NB4 (cell line): ENCODE measurements around the gene TMEM165.
"Not testable (repeated sequence)": the region's sequence is repeated elsewhere in the genome, so short reads cannot be mapped to it uniquely, and the experiment has no call there.

Experiments
- DNase-seq: peaks from one replicate; pipeline ENCODE4 v3.0.0; 2010; ENCODE audit warnings: low read depth
- H3K4me3 ChIP-seq: one replicate; pipeline ENCODE4 v1.5.1; 2011; ENCODE audit warnings: mild to moderate bottlenecking, low read depth, low read length, moderate library complexity
- MAX ChIP-seq: IDR thresholded peaks from 2 replicates; pipeline ENCODE4 v1.6.1; 2011; ENCODE audit warnings: low read depth, low read length
- MYC ChIP-seq: IDR thresholded peaks from 2 replicates; pipeline ENCODE4 v1.6.1; 2011; ENCODE audit warnings: low read depth, low read length
- POLR2A ChIP-seq: IDR thresholded peaks from 2 replicates; pipeline ENCODE4 v1.6.1; 2011; ENCODE audit warnings: mild to moderate bottlenecking; ENCODE audit not compliant: insufficient read length; ENCODE audit errors: extremely low read depth
- TF ChIP-seq, protein P1 (sequence below): IDR thresholded peaks from one replicate; pipeline ENCODE4 v1.5.1; 2012; ENCODE audit warnings: low read depth, low read length

The TMEM165 gene

GRCh38 chr4:55358668-55359067, 37.1 kb upstream of the TMEM165 start:
- DNase-seq = peak; percentile 74
- no peak overlapping the region for H3K4me3 ChIP-seq
- no peak for TF ChIP-seq MAX
- no peak for TF ChIP-seq POLR2A
- TF ChIP-seq, protein P1, sequence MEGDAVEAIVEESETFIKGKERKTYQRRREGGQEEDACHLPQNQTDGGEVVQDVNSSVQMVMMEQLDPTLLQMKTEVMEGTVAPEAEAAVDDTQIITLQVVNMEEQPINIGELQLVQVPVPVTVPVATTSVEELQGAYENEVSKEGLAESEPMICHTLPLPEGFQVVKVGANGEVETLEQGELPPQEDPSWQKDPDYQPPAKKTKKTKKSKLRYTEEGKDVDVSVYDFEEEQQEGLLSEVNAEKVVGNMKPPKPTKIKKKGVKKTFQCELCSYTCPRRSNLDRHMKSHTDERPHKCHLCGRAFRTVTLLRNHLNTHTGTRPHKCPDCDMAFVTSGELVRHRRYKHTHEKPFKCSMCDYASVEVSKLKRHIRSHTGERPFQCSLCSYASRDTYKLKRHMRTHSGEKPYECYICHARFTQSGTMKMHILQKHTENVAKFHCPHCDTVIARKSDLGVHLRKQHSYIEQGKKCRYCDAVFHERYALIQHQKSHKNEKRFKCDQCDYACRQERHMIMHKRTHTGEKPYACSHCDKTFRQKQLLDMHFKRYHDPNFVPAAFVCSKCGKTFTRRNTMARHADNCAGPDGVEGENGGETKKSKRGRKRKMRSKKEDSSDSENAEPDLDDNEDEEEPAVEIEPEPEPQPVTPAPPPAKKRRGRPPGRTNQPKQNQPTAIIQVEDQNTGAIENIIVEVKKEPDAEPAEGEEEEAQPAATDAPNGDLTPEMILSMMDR = no peak
- no peak for TF ChIP-seq MYC

DNA sequence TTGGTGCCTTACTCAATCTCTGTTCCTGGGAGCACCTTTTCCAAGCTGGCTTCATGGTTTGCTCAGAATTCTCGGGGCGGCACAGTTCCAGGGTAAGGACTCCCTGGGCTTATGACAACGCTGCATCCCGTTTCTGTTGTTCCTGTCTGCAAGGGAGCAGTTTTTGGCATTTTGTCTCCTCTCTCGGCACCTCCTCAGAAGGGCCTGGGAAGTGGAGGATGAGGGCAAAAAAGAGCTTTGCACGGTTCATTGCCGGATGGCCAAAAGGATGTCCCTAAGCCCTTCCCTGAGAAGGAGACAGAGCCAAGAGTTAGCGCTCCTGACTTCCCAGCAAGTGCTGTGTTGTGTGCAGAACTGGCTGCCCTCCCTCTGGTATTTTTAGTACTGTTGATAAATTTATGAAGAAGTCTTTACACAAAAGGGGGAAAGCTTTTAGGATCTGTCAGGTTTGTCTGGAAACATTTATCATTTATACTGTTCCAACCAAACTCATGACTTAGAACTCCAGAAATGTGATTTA, 36.3 kb upstream of the TMEM165 start:
- H3K4me3 ChIP-seq = no peak overlapping the region
- TF ChIP-seq, protein P1 = no peak
- TF ChIP-seq MYC (no peak), MAX (no peak), POLR2A (no peak)
- no peak for DNase-seq

DNA sequence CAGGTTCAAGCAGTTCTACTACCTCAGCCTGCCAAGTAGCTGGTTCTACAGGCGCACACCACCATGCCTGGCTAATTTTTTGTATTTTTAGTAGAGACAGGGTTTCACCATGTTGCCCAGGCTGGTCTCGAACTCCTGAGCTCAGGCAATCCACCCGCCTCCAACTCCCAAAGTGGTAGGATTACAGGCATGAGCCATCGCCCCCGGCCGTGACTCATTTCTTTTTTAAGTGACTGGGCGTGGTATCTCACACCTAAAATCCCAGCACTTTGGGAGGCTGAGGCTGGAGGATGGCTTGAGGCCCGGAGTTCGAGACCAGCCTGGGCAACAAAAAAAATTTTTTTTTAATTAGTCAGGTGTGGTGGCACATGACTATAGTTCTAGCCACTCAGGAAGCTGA, 32.8 kb upstream of the TMEM165 start:
- not testable (repeated sequence) for DNase-seq

GRCh38 chr4:55363691-55364351, 31.9 kb upstream of the TMEM165 start:
- H3K4me3 ChIP-seq = no peak overlapping the region
- no peak for TF ChIP-seq MAX
- TF ChIP-seq MYC = no peak
- TF ChIP-seq, protein P1 = no peak
- TF ChIP-seq POLR2A = no peak
- DNase-seq = no peak

More for the DNA sequence above, 32.8 kb upstream of the TMEM165 start:
- not testable (repeated sequence) for H3K4me3 ChIP-seq

DNA sequence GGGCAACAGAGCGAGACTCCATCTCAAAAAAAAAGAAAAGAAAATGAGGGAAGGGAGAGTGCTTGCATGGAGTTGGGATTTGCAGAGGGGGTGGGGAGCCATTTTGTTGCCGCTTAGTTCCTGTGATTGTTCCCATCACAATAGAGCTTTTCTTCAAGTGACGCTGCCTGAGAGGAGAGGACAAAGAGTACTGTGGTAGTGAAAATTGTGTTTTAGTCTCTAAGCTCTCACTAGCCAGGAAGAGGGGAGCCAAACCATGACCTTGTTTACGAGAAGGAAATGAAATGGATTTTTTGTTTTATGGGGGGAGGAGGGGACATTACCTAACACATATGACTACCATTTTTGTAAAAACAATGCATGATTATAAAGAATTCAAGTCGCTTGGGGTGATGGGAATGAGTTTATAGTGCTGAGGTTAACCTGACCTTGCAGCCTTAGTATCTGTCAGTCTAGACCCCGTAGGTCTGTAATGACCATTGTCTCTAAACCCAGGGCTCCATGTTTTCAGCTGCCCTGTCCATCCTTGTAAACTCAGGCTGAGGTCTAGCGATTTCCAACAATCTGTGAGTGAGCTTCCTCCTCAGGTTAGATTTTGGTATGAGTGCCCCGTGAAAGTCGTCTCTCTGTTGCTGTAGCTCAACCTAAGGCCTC, 30.9 kb upstream of the TMEM165 start:
- DNase-seq = no peak
- TF ChIP-seq MAX = no peak
- no peak for TF ChIP-seq POLR2A
- TF ChIP-seq MYC = no peak
- TF ChIP-seq, protein P1 = no peak
- no peak overlapping the region for H3K4me3 ChIP-seq

GRCh38 chr4:55365345-55365728, 30.4 kb upstream of the TMEM165 start:
- no peak overlapping the region for H3K4me3 ChIP-seq
- TF ChIP-seq POLR2A (no peak), MAX (no peak), MYC (no peak)
- TF ChIP-seq, protein P1 = no peak
- no peak for DNase-seq
